AG09309 (cell line): Measurements from ENCODE around the gene SYVN1.
A peak's percentile ranks its signal among the peaks of the same experiment; 100 is the strongest.

Experiments used
- DNase-seq: peaks from one replicate; pipeline ENCODE4 v3.0.0-alpha.2; 2010; ENCODE audit warnings: low read depth
- H3K4me3 ChIP-seq: 2 replicates; pipeline ENCODE4 v1.5.1; 2011; ENCODE audit warnings: mild to moderate bottlenecking, low read depth, low read length, moderate library complexity; ENCODE audit not compliant: control insufficient read depth
- CTCF ChIP-seq: IDR thresholded peaks from 2 replicates; pipeline ENCODE4 v1.5.1; 2011; ENCODE audit warnings: mild to moderate bottlenecking, low read depth, low read length, inconsistent platforms; ENCODE audit not compliant: insufficient read depth, control insufficient read depth; ENCODE audit errors: missing control alignments

SYVN1 gene

GRCh38 chr11:65126624-65127274, 7.6 kb downstream of the SYVN1 start:
- no peak overlapping the region for H3K4me3 ChIP-seq
- TF ChIP-seq CTCF: no peak
- DNase-seq: no peak

- DNase-seq: no peak
- H3K4me3 ChIP-seq: no peak overlapping the region
- TF ChIP-seq CTCF: no peak
Measured at GRCh38 chr11:65125197-65126056, 8.9 kb downstream of the SYVN1 start.

GRCh38 chr11:65124480-65125196, 9.7 kb downstream of the SYVN1 start:
- H3K4me3 ChIP-seq: no peak overlapping the region
- TF ChIP-seq CTCF: no peak
- no peak for DNase-seq

GRCh38 chr11:65121865-65122696, 12.2 kb downstream of the SYVN1 start, which contains the start of the genes FAU and MRPL49:
Gene FAU (minus strand): TSS chr11:65122134. CDS start chr11:65121813, 321 bp downstream.
Gene MRPL49 (plus strand): TSS chr11:65122321. CDS start chr11:65122347, 26 bp downstream.
- peak within 1 kb of the TSS; percentile 99 for H3K4me3 ChIP-seq
- peak; percentile 82 for DNase-seq
- no peak for TF ChIP-seq CTCF

- TF ChIP-seq CTCF: no peak
- H3K4me3 ChIP-seq: peak overlapping the region; percentile 99
- DNase-seq: no peak
Measured at GRCh38 chr11:65121447-65121864, 12.9 kb downstream of the SYVN1 start.

- H3K4me3 ChIP-seq: peak overlapping the region; percentile 99
- no peak for TF ChIP-seq CTCF
- DNase-seq: no peak
Measured at GRCh38 chr11:65120831-65121230, 13.5 kb downstream of the SYVN1 start.
